K562 (cell line): ENCODE results near the gene PRM1. TPM values are rescaled to one million over a fixed set of nuclear protein-coding genes. Genes with fewer than 3 reads are reported as not detected.

Source experiments
- ATAC-seq: fragments of 200-7000 bp; cut with Tn5 transposase; 3 replicates; pipeline ENCODE4 v1.9.1; 2020; ENCODE audit warnings: moderate library complexity
- BruUV-seq: library from RNA; stranded (reverse); fragments of 400-500 nt; replicated peaks from 2 replicates; lab custom pipeline; 2021; lab: Mats Ljungman, UMichigan
- CTCF ChIA-PET: fragments of 300-600 bp; formaldehyde crosslinking; extraction: SDS; loops from one replicate; lab custom pipeline; 2021; ENCODE audit warnings: low intra/inter-chr PET ratio; lab: Yijun Ruan, JAX
- POLR2A ChIA-PET: fragments of 300-600, 350-650 bp; sonication (Branson Sonifier 250); formaldehyde crosslinking; extraction: SDS; loops from one replicate; lab custom pipeline; 2021; ENCODE audit warnings: antibody characterized with exemption, inconsistent platforms; lab: Yijun Ruan, JAX
- DNase-seq, 4 experiments: peaks; one replicate each; pipeline versions ENCODE4 v3.0.0 to v3.0.0-alpha.2; 2011 to 2018; ENCODE audit warnings: low spot score in 3 of 4, mixed read lengths in 3 of 4; ENCODE audit errors: extremely low read depth in 1 of 4
- FAIRE-seq: peaks from 2 replicates; lab custom pipeline; 2011; peaks lifted over from hg19 to GRCh38; lab: Jason Lieb, UNC
- H2AFZ ChIP-seq: 2 replicates; pipeline ENCODE4 v1.6.0; 2011; ENCODE audit warnings: low read depth, low read length, control low read depth, inconsistent platforms
- H3K27ac ChIP-seq: fragments of 200-600 bp; 3 replicates; pipeline ENCODE4 v1.8.0; 2011; ENCODE audit warnings: low read depth, mild to moderate bottlenecking, control low read depth, inconsistent platforms, low read length, moderate library complexity, mixed read lengths; ENCODE audit errors: extremely low read depth
- H3K27me3 ChIP-seq, 2 experiments: fragments of 300-600 bp in 1 of 2; 2 replicates in 1 of 2; 3 replicates in 1 of 2; pipeline versions ENCODE4 v1.6.0 to v1.8.0; 2011; ENCODE audit warnings: inconsistent platforms in 2 of 2, low read length in 2 of 2, mild to moderate bottlenecking in 1 of 2, mixed read lengths in 1 of 2, moderate library complexity in 1 of 2; ENCODE audit not compliant: control insufficient read depth in 2 of 2, insufficient read depth in 2 of 2
- H3K36me3 ChIP-seq: fragments of 300-600 bp; 3 replicates; pipeline ENCODE4 v1.8.0; 2011; ENCODE audit warnings: mild to moderate bottlenecking, low read length, inconsistent platforms; ENCODE audit not compliant: control insufficient read depth, insufficient read depth
- H3K4me1 ChIP-seq, 2 experiments: fragments of 200-600 bp in 1 of 2; replicated peaks in 1 of 2; 2 replicates in 1 of 2; 3 replicates in 1 of 2; pipeline versions ENCODE4 v1.5.1 to v1.8.0; 2011; ENCODE audit warnings: inconsistent platforms in 2 of 2, low read length in 2 of 2, mild to moderate bottlenecking in 1 of 2, mixed read lengths in 1 of 2, moderate library complexity in 1 of 2; ENCODE audit not compliant: control insufficient read depth in 2 of 2, insufficient read depth in 2 of 2
- H3K4me2 ChIP-seq: 2 replicates; pipeline ENCODE4 v1.6.1; 2011; ENCODE audit warnings: low read length, control low read depth, inconsistent platforms, mixed read lengths; ENCODE audit not compliant: insufficient read depth
- H3K4me3 ChIP-seq: fragments of 200-600 bp; sonication (generic), shearing (Covaris generic); 2 replicates; pipeline ENCODE4 v1.5.1; 2016; ENCODE audit warnings: control low read depth, inconsistent platforms
- H3K79me2 ChIP-seq: fragments of 200-600 bp; 3 replicates; pipeline ENCODE4 v1.8.0; 2011; ENCODE audit warnings: low read length, inconsistent platforms; ENCODE audit not compliant: control insufficient read depth, insufficient read depth
- H3K9ac ChIP-seq, 2 experiments: 2 replicates each; pipeline versions ENCODE4 v1.6.0 to v1.6.1; 2011; ENCODE audit warnings: low read depth in 2 of 2, low read length in 2 of 2, control low read depth in 1 of 2, inconsistent platforms in 1 of 2, mild to moderate bottlenecking in 1 of 2, mixed read lengths in 1 of 2; ENCODE audit not compliant: insufficient read depth in 1 of 2
- H3K9me1 ChIP-seq: one replicate; pipeline ENCODE4 v1.6.0; 2011; ENCODE audit warnings: inconsistent platforms, mild to moderate bottlenecking, low read length, moderate library complexity; ENCODE audit not compliant: control insufficient read depth, insufficient read depth
- H3K9me3 ChIP-seq: replicated peaks from 2 replicates; pipeline ENCODE4 v1.5.1; 2011; ENCODE audit warnings: low read depth, low read length, inconsistent platforms; ENCODE audit not compliant: control insufficient read depth, insufficient read depth
- H4K20me1 ChIP-seq: replicated peaks from 2 replicates; pipeline ENCODE4 v1.6.1; 2011; ENCODE audit warnings: low read length, inconsistent platforms, mixed read lengths; ENCODE audit not compliant: control insufficient read depth, insufficient read depth
- BRD9 ChIP-seq: fragments of 450-650 bp; IDR thresholded peaks from 2 replicates; pipeline ENCODE4 v1.6.1; 2018; ENCODE audit warnings: low read depth; ENCODE audit not compliant: partially characterized antibody
- BRF2 ChIP-seq: IDR thresholded peaks from 3 replicates; pipeline ENCODE4 v1.6.1; 2011; ENCODE audit warnings: borderline replicate concordance, mild to moderate bottlenecking; ENCODE audit not compliant: insufficient read length, insufficient read depth
- CBX2 ChIP-seq: fragments of 200-600 bp; sonication (generic); IDR thresholded peaks from one replicate; pipeline ENCODE4 v1.6.1; 2012; ENCODE audit warnings: mild to moderate bottlenecking, low read length, inconsistent platforms; ENCODE audit not compliant: insufficient read depth, poor library complexity, severe bottlenecking
- CBX3 ChIP-seq, 2 experiments: IDR thresholded peaks; 1 replicate in 1 of 2; 2 replicates in 1 of 2; pipeline ENCODE4 v1.6.1; 2012; ENCODE audit warnings: inconsistent platforms in 2 of 2, low read length in 2 of 2, borderline replicate concordance in 1 of 2, control low read depth in 1 of 2
- CBX8 ChIP-seq: fragments of 200-600 bp; sonication (generic); IDR thresholded peaks from 2 replicates; pipeline ENCODE4 v1.6.1; 2012; ENCODE audit warnings: borderline replicate concordance, mixed run types, low read depth, mild to moderate bottlenecking, moderate library complexity, mixed read lengths, low read length, control low read depth, inconsistent platforms; ENCODE audit not compliant: poor library complexity, severe bottlenecking; ENCODE audit errors: extremely low read depth
- DDX20 ChIP-seq: fragments of 450-650 bp; IDR thresholded peaks from 2 replicates; pipeline ENCODE4 v1.6.1; 2016; ENCODE audit warnings: missing genetic modification characterization, low read depth, mild to moderate bottlenecking, missing compliant biosample characterization, moderate library complexity
- HINFP ChIP-seq: fragments of 450-650 bp; conservative IDR thresholded peaks from 2 replicates; pipeline ENCODE4 v1.6.1; 2016; ENCODE audit warnings: missing genetic modification characterization, low read depth, mild to moderate bottlenecking, control low read depth, missing compliant biosample characterization
- MAFF ChIP-seq: IDR thresholded peaks from 2 replicates; pipeline ENCODE4 v1.6.1; 2012; ENCODE audit warnings: low read length, improper control_type of control experiment
- MCM7 ChIP-seq, 2 experiments: fragments of 450-650 bp; IDR thresholded peaks; 2 replicates each; pipeline ENCODE4 v1.6.1; 2016 to 2018
- MED1 ChIP-seq: sonication (generic); formaldehyde crosslinking; IDR thresholded peaks from 2 replicates; pipeline ENCODE4 v1.8.1; 2023; ENCODE audit warnings: missing genetic modification reagents, borderline replicate concordance
- MNT ChIP-seq, 2 experiments: fragments of 450-650 bp; conservative IDR thresholded peaks; 2 replicates each; pipeline ENCODE4 v1.6.1; 2017; ENCODE audit warnings: mild to moderate bottlenecking in 2 of 2, moderate library complexity in 2 of 2
- MYNN ChIP-seq, 2 experiments: sonication (generic); formaldehyde crosslinking in 1 of 2; IDR thresholded peaks; 2 replicates each; pipeline versions ENCODE4 v1.5.0 to v1.6.1; 2016 to 2020; ENCODE audit warnings: antibody characterized with exemption in 1 of 2, missing genetic modification reagents in 1 of 2
- NFATC3 ChIP-seq: fragments of 450-650 bp; IDR thresholded peaks from 2 replicates; pipeline ENCODE4 v1.6.1; 2017; ENCODE audit warnings: mild to moderate bottlenecking
- TSC22D4 ChIP-seq: fragments of 450-650 bp; IDR thresholded peaks from 2 replicates; pipeline ENCODE4 v1.6.1; 2016; ENCODE audit warnings: missing genetic modification characterization, missing biosample characterization, control low read depth
- ZNF707 ChIP-seq: fragments of 250-450 bp; sonication (Bioruptor Pico); conservative IDR thresholded peaks from 2 replicates; pipeline ENCODE4 v1.8.0; 2022; ENCODE audit warnings: inconsistent platforms, mild to moderate bottlenecking, moderate library complexity
- ZNF830 ChIP-seq: fragments of 250-450 bp; sonication (Bioruptor Pico); IDR thresholded peaks from 2 replicates; pipeline ENCODE4 v1.5.0; 2021; ENCODE audit warnings: mild to moderate bottlenecking
- ZSCAN32 ChIP-seq: fragments of 450-650 bp; formaldehyde crosslinking; IDR thresholded peaks from 2 replicates; pipeline ENCODE4 v1.4.0; 2020; ENCODE audit warnings: mild to moderate bottlenecking, moderate library complexity
- WGBS: fragments of 100-300 bp; shearing (Covaris generic); methylation state at CpG from one replicate; pipeline ENCODE4 v1.1.6; 2016; ENCODE audit warnings: low coverage, mixed read lengths; ENCODE audit not compliant: insufficient coverage; ENCODE audit errors: missing lambda C conversion rate; 5-methylcytosine and 5-hydroxymethylcytosine counted together
- in situ Hi-C: fragments of 300-500 bp; cut with MboI; formaldehyde crosslinking; loops from 4 replicates; pipeline ENCODE4 v1.15.0; 2018; ENCODE audit warnings: inconsistent platforms, mixed read lengths
- intact Hi-C: fragments of 100-400 bp; cut with micrococcal nuclease; formaldehyde crosslinking; loops from 2 replicates; pipeline ENCODE4 v1.14.2; 2022
- polyA plus RNA-seq, 8 experiments: library from polyadenylated mRNA; depleted of rRNA in 4 of 8; stranded (reverse) in 5 of 8; unstranded in 3 of 8; fragments of >200 nt; fragmentation: Nextera tagmentation in 2 of 8; fragmentation: Illumina TruSeq in 1 of 8; extraction: Ambion mirVana in 2 of 8; extraction: Trizol in 1 of 8; gene quantifications; 2 replicates each; pipeline versions ENCODE4 v1.2.1 to v1.2.3, GENCODE V29; 2011 to 2014; ENCODE audit warnings: inconsistent platforms in 1 of 8, missing spikeins in 1 of 8
- total RNA-seq, 7 experiments: library from RNA; depleted of rRNA in 6 of 7; stranded (reverse); fragments of >200 nt in 6 of 7; fragmentation: Illumina TruSeq in 2 of 7; extraction: Trizol in 2 of 7; gene quantifications; 2 replicates each; pipeline versions ENCODE4 v1.2.1 to v1.2.3, GENCODE V29; 2011 to 2021; ENCODE audit warnings: low replicate concordance in 1 of 7

Gene PRM1
- total and polyA plus RNA-seq, 9 of the 15 experiments (the other 6 are each of a cell fraction or from before 2014, with no cell fraction given), result not detected

GRCh38 chr16:11326084-11326736 lies 45.1 kb upstream of the PRM1 start:
- BruUV-seq, result no TSS peak
- H3K9me3 ChIP-seq, result peaks cover 2% of the 10 kb centered on the region; the same call in 1 of the 2 replicates
- POLR2A ChIA-PET, result interaction anchor here (0.5 kb wide), 1 partner anchor 10 kb away, joined by 3 read pairs; no protein-coding TSS in a partner anchor
- no peaks in the 10 kb centered on the region for H4K20me1 ChIP-seq
- no peak for FAIRE-seq
- TF ChIP-seq DDX20 (tag) (no peak), BRF2 (no peak), BRD9 (no peak), CBX2 (no peak), MNT (conservative IDR thresholded peaks at IDR 0.05) (no peak), MCM7 (IDR thresholded peaks at IDR 0.05) (no peak), ZNF830 (no peak), TSC22D4 (tag) (no peak), MYNN (IDR thresholded peaks at IDR 0.05) (no peak), MYNN (CRISPR knock-in tag; IDR thresholded peaks at IDR 0.05) (no peak), HINFP (tag) (no peak), MAFF (no peak), NFATC3 (no peak), ZNF707 (CRISPR knock-in tag) (no peak), CBX8 (no peak), ZSCAN32 (CRISPR knock-in tag) (no peak), MED1 (CRISPR knock-in tag) (no peak), CBX3 (IDR thresholded peaks at IDR 0.05; ENCODE audit: borderline replicate concordance in 1 of 2, low read length in 2 of 2) (no peak)
- intact Hi-C loops (no loop called here), in situ Hi-C loops (no loop called here)
- H3K27ac ChIP-seq, result no peak overlapping the region
- no peaks in the 10 kb centered on the region for H3K9me1 ChIP-seq
- no peak for ATAC-seq
- no peak overlapping the region for H3K4me2 ChIP-seq
- peaks cover 16 to 29% of the 10 kb centered on the region in 2 experiments; a peak in 4 of 5 replicates for H3K27me3 ChIP-seq
- CTCF ChIA-PET, result no interaction called here
- H3K4me1 ChIP-seq, result peaks cover 0 to 3% of the 10 kb centered on the region in 2 experiments; a peak in 2 of 5 replicates
- H3K36me3 ChIP-seq, result no peaks in the 10 kb centered on the region
- 8% methylated on average over 9 of the region's 9 CpGs for WGBS
- H3K79me2 ChIP-seq, result no peaks in the 10 kb centered on the region
- no peak overlapping the region for H3K4me3 ChIP-seq
- no peak overlapping the region for H3K9ac ChIP-seq
- DNase-seq, result no peak
- no peak overlapping the region for H2AFZ ChIP-seq
